Activated CD8-positive, alpha-beta memory T cell treated with anti-CD3 and anti-CD28 coated beads for 36 hours (primary cell): ENCODE data around the gene TCIRG1. TPM values are rescaled to one million over a fixed set of nuclear protein-coding genes. Genes with fewer than 3 reads are reported as not detected.

ENCODE experiments used
- CTCF ChIA-PET: fragments of 350-600 bp; sonication (Branson Sonifier 250); formaldehyde crosslinking; loops from one replicate; lab custom pipeline; 2021; ENCODE audit warnings: antibody characterized with exemption; lab: Charles Lee
- POLR2A ChIA-PET: fragments of 350-600 bp; sonication (Branson Sonifier 250); formaldehyde crosslinking; loops from one replicate; lab custom pipeline; 2021; ENCODE audit warnings: antibody characterized with exemption; lab: Charles Lee
- total RNA-seq, 2 experiments: library from RNA; stranded (reverse); gene quantifications; one replicate each; pipeline ENCODE4 v1.2.3, GENCODE V29; 2021

TCIRG1 gene
- total RNA-seq, 2 experiments from 2014 or later: 129 to 130 TPM

GRCh38 chr11:68096962-68097361, 58.1 kb downstream of the TCIRG1 start:
- POLR2A ChIA-PET: no interaction called here
- CTCF ChIA-PET: no interaction called here

- ChIA-PET CTCF (no interaction called here), POLR2A (no interaction called here)
Observed at GRCh38 chr11:68099057-68099456, 60.2 kb downstream of the TCIRG1 start.

- ChIA-PET POLR2A (no interaction called here), CTCF (no interaction called here)
Observed at GRCh38 chr11:68099474-68100405, 60.9 kb downstream of the TCIRG1 start.

Other genes with a start within 250 kb of the TCIRG1 start
- gene UNC93B1, start 34.9 kb upstream of the TCIRG1 start, total RNA-seq: 10 to 100 TPM; 10.5 to 11.5 TPM
- not detected for gene ALDH3B1, start 28.7 kb upstream of the TCIRG1 start, total RNA-seq
- 100 to 1,000 TPM; 126 to 137 TPM for gene NDUFS8, start 8.3 kb upstream of the TCIRG1 start, total RNA-seq
- 10 to 100 TPM; 12.2 to 12.3 TPM for gene CHKA, start 82.4 kb downstream of the TCIRG1 start, total RNA-seq
- 10 to 100 TPM; 14.4 to 14.7 TPM for gene KMT5B, start 174.3 kb downstream of the TCIRG1 start, total RNA-seq
- gene C11orf24, start 232.9 kb downstream of the TCIRG1 start, total RNA-seq: 10 to 100 TPM; 49.4 to 54.0 TPM